HepG2 (cell line): ENCODE data around the gene RTP2. TPM values are rescaled to one million over a fixed set of nuclear protein-coding genes. Genes with fewer than 3 reads are reported as not detected.

Experiments used
- ATF7-NPFF ChIP-seq: sonication (generic); formaldehyde crosslinking; IDR thresholded peaks from 2 replicates; pipeline ENCODE4 v1.8.1; 2023; ENCODE audit warnings: mild to moderate bottlenecking, low read depth, missing genetic modification reagents, moderate library complexity
- BCL6 ChIP-seq: IDR thresholded peaks from 2 replicates; pipeline ENCODE4 v1.6.1; 2016; ENCODE audit warnings: missing genetic modification reagents, missing compliant biosample characterization
- NFE2L1 ChIP-seq: sonication (generic); formaldehyde crosslinking; IDR thresholded peaks from 2 replicates; pipeline ENCODE4 v1.4.0; 2020; ENCODE audit warnings: missing genetic modification reagents, mild to moderate bottlenecking, borderline replicate concordance
- RFX1 ChIP-seq: fragments of 450-650 bp; IDR thresholded peaks from 2 replicates; pipeline ENCODE4 v1.6.1; 2017
- TRIM24 ChIP-seq: sonication (generic); formaldehyde crosslinking; IDR thresholded peaks from 2 replicates; pipeline ENCODE4 v1.8.0; 2022; ENCODE audit warnings: mild to moderate bottlenecking, missing genetic modification reagents
- ZMAT3 ChIP-seq: sonication (generic); formaldehyde crosslinking; conservative IDR thresholded peaks from 2 replicates; pipeline ENCODE4 v1.7.0; 2021; ENCODE audit warnings: missing genetic modification reagents
- ZNF282 ChIP-seq: fragments of 450-650 bp; IDR thresholded peaks from 2 replicates; pipeline ENCODE4 v1.6.1; 2018; ENCODE audit not compliant: partially characterized antibody
- ZNF83 ChIP-seq: sonication (generic); formaldehyde crosslinking; IDR thresholded peaks from 2 replicates; pipeline ENCODE4 v1.4.0; 2020; ENCODE audit warnings: missing genetic modification reagents, mild to moderate bottlenecking, borderline replicate concordance
- ZNF839 ChIP-seq: sonication (generic); formaldehyde crosslinking; IDR thresholded peaks from 2 replicates; pipeline ENCODE4 v1.4.0; 2020; ENCODE audit warnings: missing genetic modification reagents, mild to moderate bottlenecking, borderline replicate concordance
- ZSCAN21 ChIP-seq: sonication (generic); formaldehyde crosslinking; IDR thresholded peaks from 2 replicates; pipeline ENCODE4 v1.8.0; 2022; ENCODE audit warnings: mild to moderate bottlenecking, missing genetic modification reagents, moderate library complexity, borderline replicate concordance
- ZSCAN5A ChIP-seq: sonication (generic); formaldehyde crosslinking; IDR thresholded peaks from 2 replicates; pipeline ENCODE4 v1.8.0; 2022; ENCODE audit warnings: mild to moderate bottlenecking, missing genetic modification reagents, borderline replicate concordance
- polyA plus RNA-seq, 8 experiments: library from polyadenylated mRNA; depleted of rRNA in 3 of 8; stranded (reverse) in 7 of 8; unstranded in 1 of 8; fragments of >200 nt; fragmentation: Illumina TruSeq in 4 of 8; extraction: Trizol in 4 of 8; gene quantifications; 2 replicates each; pipeline versions ENCODE4 v1.2.1 to v1.2.3, GENCODE V29; 2011 to 2016; ENCODE audit warnings: low read depth in 4 of 8, missing spikeins in 1 of 8, mixed read lengths in 1 of 8; ENCODE audit not compliant: insufficient read depth in 1 of 8
- total RNA-seq, 5 experiments: library from RNA; depleted of rRNA; stranded (reverse); fragments of >200 nt; fragmentation: Illumina TruSeq; extraction: Trizol; gene quantifications; 2 replicates each; pipeline ENCODE4 v1.2.3, GENCODE V29; 2016; ENCODE audit warnings: low read depth in 1 of 5

Gene RTP2
- total and polyA plus RNA-seq, 2 of the 13 experiments (the other 11 are each of a cell fraction or from before 2014, with no cell fraction given) = not detected

GRCh38 chr3:187740421-187741399, 38.4 kb upstream of the RTP2 start (continued):
- TF ChIP-seq ZNF839 (CRISPR knock-in tag) = no peak
- no peak for TF ChIP-seq ZNF282
- no peak for TF ChIP-seq TRIM24 (CRISPR knock-in tag)
- no peak for TF ChIP-seq ZSCAN21 (CRISPR knock-in tag)
- TF ChIP-seq RFX1 = no peak
- TF ChIP-seq ZNF83 (CRISPR knock-in tag) = no peak
- TF ChIP-seq BCL6 = peak; percentile 58
- TF ChIP-seq ZSCAN5A (CRISPR knock-in tag) = no peak
- TF ChIP-seq ZMAT3 (CRISPR knock-in tag) = no peak
- TF ChIP-seq NFE2L1 (CRISPR knock-in tag) = no peak
- TF ChIP-seq ATF7-NPFF = peak; percentile 69; the same call in 1 of the 2 replicates
